EH (cell line): ENCODE results near the gene SF3B2.
"Not testable (repeated sequence)": the region's sequence is repeated elsewhere in the genome, so short reads cannot be mapped to it uniquely, and the experiment has no call there.

Experiments used
- DNase-seq: peaks from one replicate; pipeline ENCODE4 v3.0.0-alpha.2; 2015; ENCODE audit warnings: low read depth

Gene SF3B2

DNA sequence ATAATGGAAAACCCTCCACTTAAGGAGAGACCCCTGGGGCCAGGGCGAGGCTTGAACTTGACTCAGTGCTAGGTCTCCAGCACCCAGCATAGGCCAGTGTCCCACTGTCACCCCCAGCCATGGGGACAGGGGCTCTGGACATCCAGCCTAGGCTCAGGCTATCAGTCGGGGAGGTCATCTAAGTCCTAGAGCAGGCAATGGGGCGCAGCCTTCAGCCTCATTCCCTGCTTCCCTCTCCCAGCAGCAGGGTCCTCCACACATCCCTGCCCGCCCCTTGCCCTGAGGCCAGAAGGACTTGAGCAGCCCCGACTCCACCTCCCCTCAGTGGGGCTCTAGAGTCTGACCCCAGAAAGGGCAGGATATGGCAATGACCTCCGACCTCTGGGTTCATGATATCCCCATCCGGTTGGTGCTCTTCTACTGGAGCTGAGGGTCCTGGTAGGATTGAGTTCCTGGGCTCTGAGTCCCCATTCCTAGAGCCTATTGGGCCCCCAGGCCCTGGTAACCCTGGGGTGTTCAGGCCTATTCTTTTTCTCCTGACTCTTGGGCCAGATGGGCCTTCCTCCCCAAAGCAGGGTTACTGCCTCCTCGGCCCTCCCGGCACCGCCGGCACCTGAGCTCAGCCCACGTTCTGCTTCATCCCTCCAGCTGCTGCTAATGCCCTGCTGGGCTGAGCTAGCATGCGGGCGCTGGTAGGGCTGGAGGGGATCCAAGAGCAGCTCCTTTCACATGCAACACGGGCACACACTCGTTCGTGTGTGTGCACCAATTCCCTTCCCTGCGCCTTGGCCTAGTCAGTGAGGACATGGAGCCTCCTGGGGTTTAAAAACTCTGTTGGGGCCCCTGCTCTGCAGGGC is 36.0 kb upstream of the SF3B2 start:
- no peak for DNase-seq

GRCh38 chr11:66016793-66017177 is 35.4 kb upstream of the SF3B2 start:
- no peak for DNase-seq

DNA sequence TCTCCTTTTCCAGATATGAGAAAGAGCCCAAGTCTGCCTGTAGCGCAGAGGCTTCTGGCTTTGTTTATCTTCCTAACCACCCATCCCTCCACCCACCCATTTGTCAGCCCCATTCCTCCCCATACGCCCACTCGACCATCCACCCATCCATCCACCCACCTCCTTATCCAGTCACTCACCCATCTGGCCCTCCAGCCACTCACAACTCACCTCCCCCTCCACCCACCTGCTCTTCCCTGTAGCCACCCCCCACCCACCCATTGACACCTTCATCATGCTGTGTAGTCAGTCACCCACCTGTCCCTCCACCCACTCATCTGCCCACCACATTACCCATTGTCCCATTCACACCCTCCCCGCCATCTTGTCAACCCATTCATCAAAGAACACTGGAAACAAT is 34.8 kb upstream of the SF3B2 start:
- DNase-seq, result no peak

DNA sequence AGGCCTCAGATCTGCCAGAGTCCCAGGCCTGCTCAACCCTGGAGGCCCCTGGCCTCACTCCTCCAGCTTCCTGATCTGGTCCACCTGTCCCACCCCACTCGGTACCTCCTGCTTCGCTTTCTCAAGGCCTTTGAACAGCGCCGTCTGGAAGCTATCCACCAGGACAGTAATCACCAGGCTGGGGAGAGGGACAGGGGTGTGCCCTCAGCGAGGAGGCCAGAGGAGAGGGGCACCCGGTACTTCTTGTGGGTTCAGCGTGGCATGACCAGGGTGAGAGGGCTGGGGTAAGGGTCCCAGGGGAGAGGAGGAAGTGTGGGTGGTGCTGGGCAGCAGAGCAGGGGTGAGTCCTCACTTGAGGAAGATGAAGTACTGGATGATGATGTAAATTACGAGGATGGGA is 32.0 kb upstream of the SF3B2 start:
- no peak for DNase-seq

- peak; percentile 91 for DNase-seq
These were observed 31.4 kb upstream of the SF3B2 start for GRCh38 chr11:66020618-66021357.

GRCh38 chr11:66022401-66023185 is 29.6 kb upstream of the SF3B2 start:
- peak; percentile 66 for DNase-seq

DNA sequence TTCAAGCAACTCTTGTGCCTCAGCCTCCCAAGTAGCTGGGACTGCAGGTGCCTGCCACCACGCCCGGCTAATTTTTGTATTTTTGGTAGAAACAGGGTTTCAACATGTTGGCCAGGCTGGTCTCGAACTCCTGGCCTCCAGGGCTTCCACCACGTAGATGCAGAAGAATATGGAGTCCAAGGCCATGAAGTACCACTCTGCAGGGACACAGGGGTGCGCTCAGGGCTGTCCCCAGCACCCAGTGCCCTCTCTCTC is 29.1 kb upstream of the SF3B2 start:
- not testable (repeated sequence) for DNase-seq

- no peak for DNase-seq
These were observed 26.1 kb upstream of the SF3B2 start, which contains the start of gene CATSPER1 for GRCh38 chr11:66026017-66026529. Gene CATSPER1 (minus strand): TSS chr11:66026479. CDS start chr11:66026379, 100 bp downstream.

- DNase-seq, result no peak
These were observed 19.0 kb upstream of the SF3B2 start for GRCh38 chr11:66032957-66033735.

DNA sequence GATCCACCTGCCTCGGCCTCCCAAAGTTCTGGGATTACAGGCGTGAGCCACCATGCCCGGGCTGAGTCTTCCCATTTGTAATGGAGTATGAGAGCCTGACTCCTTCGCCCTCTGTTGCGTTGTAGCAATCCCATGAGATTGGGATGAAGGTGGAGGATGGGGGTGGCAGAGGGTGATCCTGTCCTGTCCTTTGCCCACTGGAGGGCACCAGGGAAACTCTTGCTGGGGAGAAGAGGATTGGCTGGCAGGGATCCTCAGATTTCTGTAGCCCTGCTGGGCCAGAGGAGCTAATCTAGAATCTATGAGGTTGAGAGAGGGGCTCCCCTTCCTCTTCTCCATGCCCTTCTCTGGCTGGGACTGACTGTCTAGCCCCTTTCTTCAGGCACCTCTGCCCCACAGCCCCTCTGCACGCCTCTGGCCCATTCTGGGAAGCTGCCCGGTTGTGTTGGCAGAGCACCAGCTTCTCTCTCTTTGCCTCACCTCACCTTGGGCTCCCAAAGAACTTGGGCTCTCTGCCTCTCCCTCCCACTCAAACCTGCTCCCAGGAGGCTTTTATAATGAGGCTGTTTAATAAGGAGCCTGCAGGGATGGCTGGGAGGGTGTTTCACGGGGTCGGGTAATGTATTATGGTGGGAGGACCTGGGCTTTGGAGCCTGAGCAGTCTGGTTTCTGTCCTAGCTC is 16.4 kb upstream of the SF3B2 start:
- no peak for DNase-seq

DNA sequence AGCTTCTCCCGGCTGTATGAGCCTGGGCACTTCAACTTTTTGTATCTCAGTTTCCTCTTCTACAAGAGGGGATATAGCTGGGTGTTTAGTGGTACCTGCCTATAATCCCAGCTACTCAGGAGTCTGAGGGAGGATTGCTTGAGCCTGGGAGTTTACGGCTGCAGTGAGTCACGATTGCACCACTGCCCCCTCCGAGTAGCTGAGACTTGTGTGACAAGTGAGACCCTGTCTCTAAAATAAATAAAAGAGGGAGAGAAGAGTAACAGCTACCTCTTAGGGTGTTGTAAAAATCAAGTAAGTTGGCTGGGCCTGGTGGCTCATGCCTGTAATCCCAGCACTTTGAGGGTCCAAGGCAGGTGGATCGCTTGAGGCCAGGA is 15.8 kb upstream of the SF3B2 start:
- no peak for DNase-seq

DNA sequence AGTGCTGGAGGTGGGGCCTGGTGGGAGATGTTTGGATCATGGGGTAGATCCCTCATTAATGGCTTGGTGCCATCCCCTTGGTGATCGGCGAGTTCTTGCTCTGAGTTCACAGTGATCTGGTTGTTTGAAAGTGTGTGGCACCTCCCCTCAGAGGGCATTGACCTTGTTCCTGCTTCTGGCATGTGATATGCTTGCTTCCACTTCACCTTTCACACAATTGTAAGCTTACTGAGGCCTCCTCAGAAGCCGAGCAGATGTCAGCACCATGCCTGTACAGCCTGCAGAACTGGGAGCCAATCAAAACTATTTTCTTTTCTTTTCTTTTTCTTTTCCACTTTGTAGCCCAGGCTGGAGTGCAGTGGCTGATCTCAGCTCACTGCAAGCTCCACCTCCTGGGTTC is 14.8 kb upstream of the SF3B2 start:
- DNase-seq, result no peak

DNA sequence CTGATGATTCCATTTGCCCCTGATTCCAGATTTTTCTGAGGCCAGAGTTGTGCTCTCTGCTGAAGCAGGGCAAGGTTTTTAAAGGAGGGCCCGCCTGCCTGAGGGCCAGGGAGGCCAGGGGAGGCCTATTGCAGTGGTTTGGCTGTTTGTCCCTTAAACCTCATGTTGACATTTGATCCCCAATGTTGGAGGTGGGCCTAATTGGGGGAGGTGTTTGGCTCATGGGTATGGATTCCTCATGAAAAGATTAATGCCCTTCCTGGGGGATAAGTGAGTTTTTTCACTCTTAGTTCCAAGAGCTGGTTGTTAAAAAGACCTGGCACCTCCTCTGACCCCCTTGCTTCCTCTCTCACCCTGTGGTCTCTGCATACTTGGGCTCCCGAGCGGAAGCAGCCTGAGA is 12.4 kb upstream of the SF3B2 start:
- DNase-seq, result no peak

GRCh38 chr11:66042227-66042995 is 9.8 kb upstream of the SF3B2 start:
- no peak for DNase-seq

DNA sequence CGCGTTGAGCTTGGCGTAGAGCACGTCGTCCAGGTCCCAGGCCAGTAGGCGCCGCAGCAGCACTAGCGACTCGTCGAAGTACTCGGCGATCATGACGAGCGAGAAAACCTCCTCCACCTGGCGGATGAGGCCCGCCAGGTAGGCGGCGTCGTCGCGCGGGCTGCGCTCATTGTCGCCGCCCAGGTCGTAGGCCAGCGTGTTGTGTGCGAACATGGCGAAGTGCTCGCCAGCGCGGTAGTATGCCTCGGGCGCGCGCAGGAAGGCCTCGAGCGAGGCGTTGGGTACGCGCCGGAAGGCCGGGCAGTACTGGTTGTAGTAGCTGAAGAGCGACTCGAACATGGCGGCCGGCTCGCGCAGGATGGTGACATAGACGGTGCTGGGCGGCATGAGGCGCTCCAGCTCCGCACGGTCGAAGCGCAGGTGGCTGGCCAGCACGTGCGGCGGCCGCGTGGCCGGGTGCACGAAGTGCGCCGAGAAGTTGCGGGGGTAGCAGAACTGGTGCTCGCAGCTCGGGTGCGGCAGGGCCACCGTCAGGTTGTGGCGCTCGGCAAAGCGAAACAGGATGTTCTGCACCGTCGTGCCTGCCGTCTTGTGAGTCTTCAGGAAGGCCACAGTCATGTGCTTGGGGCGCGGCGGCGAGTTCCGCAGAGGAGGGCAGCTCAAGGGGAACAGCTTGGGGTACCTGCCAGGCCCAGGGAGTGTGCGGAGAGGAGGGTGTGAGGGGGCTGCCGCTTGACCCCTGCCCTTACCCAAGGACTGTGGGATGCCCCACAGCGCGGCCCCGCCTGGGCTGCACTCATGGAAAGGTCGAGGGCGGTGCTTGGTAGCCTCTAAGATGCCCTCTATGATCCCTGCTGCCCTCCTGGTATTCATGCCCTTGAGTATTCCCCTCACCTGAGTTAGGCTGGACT is 8.9 kb upstream of the SF3B2 start:
- no peak for DNase-seq

DNA sequence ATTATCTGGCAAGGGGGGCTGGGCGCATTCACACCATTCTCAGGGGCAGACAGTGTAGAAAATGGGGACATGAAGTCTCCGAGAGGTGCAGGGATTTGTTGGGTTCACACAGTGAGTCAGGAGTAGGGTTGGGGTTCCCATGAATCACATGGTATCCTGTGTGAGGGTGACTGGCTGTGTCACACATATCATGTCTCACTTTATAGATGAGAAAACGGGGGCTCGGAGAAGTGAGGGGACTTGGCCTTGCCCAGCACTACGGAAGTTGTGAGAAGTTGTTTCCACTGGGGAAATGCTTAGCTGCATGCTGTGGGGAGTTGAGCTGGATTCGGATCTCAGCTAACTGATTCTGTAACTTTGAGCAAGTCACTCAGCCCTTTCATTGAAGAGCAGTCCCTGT is 7.4 kb upstream of the SF3B2 start:
- DNase-seq, result no peak

DNA sequence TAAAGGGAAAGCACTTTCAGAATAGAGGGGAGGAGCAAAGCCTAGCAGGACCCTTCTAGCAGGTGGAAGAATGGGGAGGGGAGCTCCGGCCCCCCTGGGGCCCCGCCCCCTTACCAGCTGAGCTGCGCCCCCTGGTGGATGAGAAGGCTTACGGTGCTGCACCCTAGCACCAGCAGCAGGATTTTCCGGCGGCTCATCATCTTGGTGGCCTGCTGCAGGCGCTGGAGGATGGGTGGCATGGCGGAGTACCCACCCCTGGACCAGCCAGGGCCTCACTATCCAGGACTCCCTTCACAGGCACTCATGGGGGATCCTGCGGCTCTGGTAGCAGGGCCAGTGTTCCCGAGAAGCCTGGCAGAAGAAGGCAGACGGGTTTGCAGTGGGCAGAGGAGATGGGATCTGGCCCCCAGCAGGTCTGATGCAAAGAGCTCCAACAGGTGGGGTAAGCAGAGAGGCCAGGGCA is 7.0 kb upstream of the SF3B2 start:
- DNase-seq, result peak; percentile 75

- DNase-seq, result no peak
These were observed 5.3 kb upstream of the SF3B2 start for GRCh38 chr11:66046901-66047300.
